ENCODE results near the gene SORBS1. TPM values are rescaled to one million over a fixed set of nuclear protein-coding genes. Genes with fewer than 3 reads are reported as not detected.

SORBS1 gene
- total RNA-seq, 1 donor from 2014 or later, result 854 TPM

GRCh38 chr10:95467162-95467599, 94.0 kb downstream of the SORBS1 start:
- no peak for DNase-seq (ENCODE audit: low spot score)

- no peak for DNase-seq (ENCODE audit: low spot score)
Measured at GRCh38 chr10:95466436-95466835, 94.7 kb downstream of the SORBS1 start.

GRCh38 chr10:95464280-95464679, 96.9 kb downstream of the SORBS1 start:
- DNase-seq (ENCODE audit: low spot score), result no peak

GRCh38 chr10:95462740-95463667, 98.2 kb downstream of the SORBS1 start:
- DNase-seq (ENCODE audit: low spot score), result no peak

- no peak for DNase-seq (ENCODE audit: low spot score)
Measured at GRCh38 chr10:95461611-95462010, 99.6 kb downstream of the SORBS1 start.

GRCh38 chr10:95459446-95460045, 101.6 kb downstream of the SORBS1 start:
- DNase-seq (ENCODE audit: low spot score), result no peak

- DNase-seq (ENCODE audit: low spot score), result no peak
Measured at GRCh38 chr10:95458871-95459270, 102.3 kb downstream of the SORBS1 start.

- DNase-seq (ENCODE audit: low spot score), result no peak
Measured at GRCh38 chr10:95458014-95458413, 103.2 kb downstream of the SORBS1 start.

GRCh38 chr10:95457319-95457886, 103.8 kb downstream of the SORBS1 start:
- no peak for DNase-seq (ENCODE audit: low spot score)

- no peak for DNase-seq (ENCODE audit: low spot score)
Measured at GRCh38 chr10:95456516-95456915, 104.7 kb downstream of the SORBS1 start.

GRCh38 chr10:95454940-95455339, 106.2 kb downstream of the SORBS1 start:
- no peak for DNase-seq (ENCODE audit: low spot score)

- no peak for DNase-seq (ENCODE audit: low spot score)
Measured at GRCh38 chr10:95454356-95454755, 106.8 kb downstream of the SORBS1 start.

GRCh38 chr10:95451568-95452524, 109.3 kb downstream of the SORBS1 start:
- DNase-seq (ENCODE audit: low spot score), result no peak

- no peak for DNase-seq (ENCODE audit: low spot score)
Measured at GRCh38 chr10:95451150-95451549, 110.0 kb downstream of the SORBS1 start.

GRCh38 chr10:95450188-95450587, 111.0 kb downstream of the SORBS1 start:
- no peak for DNase-seq (ENCODE audit: low spot score)

- DNase-seq (ENCODE audit: low spot score), result no peak
Measured at GRCh38 chr10:95447685-95448084, 113.5 kb downstream of the SORBS1 start.

GRCh38 chr10:95445837-95446486, 115.2 kb downstream of the SORBS1 start:
- no peak for DNase-seq (ENCODE audit: low spot score)

GRCh38 chr10:95445223-95445836, 115.8 kb downstream of the SORBS1 start:
- no peak for DNase-seq (ENCODE audit: low spot score)

GRCh38 chr10:95444792-95445191, 116.4 kb downstream of the SORBS1 start:
- no peak for DNase-seq (ENCODE audit: low spot score)

GRCh38 chr10:95443636-95444035, 117.5 kb downstream of the SORBS1 start:
- DNase-seq (ENCODE audit: low spot score), result no peak
